Fibroblast of lung (primary cell): ENCODE results near the gene ICOSLG.

ENCODE experiments used
- CTCF ChIP-seq, 2 donors: IDR thresholded peaks in 1 of 2; conservative IDR thresholded peaks in 1 of 2; 1 replicate in 1 of 2; 2 replicates in 1 of 2; pipeline ENCODE4 v1.5.1; 2011 to 2012; ENCODE audit warnings: low read length in 2 of 2, control low read depth in 1 of 2, inconsistent platforms in 1 of 2, low read depth in 1 of 2, mild to moderate bottlenecking in 1 of 2
- EZH2 ChIP-seq: IDR thresholded peaks from 2 replicates; pipeline ENCODE4 v1.5.1; 2012; ENCODE audit warnings: low read length, control low read depth, mild to moderate bottlenecking; ENCODE audit errors: missing control alignments

DNA sequence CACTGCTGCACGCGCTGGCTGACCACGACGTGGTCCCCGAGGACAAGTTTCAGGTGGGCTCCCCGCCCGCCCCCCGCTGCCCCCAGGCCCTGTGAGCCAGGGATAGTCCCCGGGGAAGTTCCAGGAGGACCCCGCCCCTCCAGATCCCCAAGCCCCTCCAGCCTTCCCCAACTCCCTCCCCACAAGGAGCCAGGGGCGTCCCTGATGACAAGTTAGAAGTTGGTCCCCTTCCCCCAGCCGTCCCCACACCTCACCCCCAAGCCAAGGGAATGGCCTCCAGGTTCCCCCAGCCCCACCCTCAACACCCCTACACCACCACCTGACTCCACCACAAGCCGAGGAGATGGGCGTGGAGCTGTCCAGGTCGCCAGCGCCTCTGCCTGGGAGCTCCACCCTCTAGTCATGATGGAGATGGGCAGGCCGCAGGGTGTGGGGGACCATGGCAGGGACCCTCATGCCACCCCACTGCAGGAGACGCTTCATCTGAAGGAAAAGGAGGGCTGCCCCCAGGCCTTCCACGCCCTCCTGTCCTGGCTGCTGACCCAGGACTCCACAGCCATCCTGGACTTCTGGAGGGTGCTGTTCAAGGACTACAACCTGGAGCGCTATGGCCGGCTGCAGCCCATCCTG, 45.5 kb upstream of the ICOSLG start:
- no peak for TF ChIP-seq CTCF (conservative IDR thresholded peaks at IDR 0.05 in 1 of 2, IDR thresholded peaks at IDR 0.05 in 1 of 2; ENCODE audit: low read depth in 1 of 2, low read length in 2 of 2)
- no peak for TF ChIP-seq EZH2
